ENCODE data around the gene RS1. TPM values are rescaled to one million over a fixed set of nuclear protein-coding genes. Genes with fewer than 3 reads are reported as not detected.

RS1 gene
- total RNA-seq, 2 donors from 2014 or later: not detected

DNA sequence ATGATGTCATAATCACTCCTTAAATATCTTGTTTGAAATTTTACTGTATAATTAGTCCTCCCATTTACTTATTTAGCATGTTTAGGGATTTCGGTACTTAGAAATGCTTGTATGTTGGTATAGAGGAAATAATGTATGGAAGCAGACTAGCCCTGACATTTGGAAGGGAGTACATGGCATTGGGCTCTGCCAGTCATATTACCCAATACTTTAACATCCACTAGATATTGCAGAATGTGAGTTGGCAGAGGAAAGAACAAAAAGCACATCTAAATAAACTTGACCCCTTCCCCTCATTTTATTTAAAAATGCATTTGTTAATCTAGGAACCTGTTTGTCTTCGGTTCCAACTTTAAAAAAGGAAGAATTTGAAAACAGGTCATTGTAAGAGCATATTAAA, 77.8 kb downstream of the RS1 start:
- Mint-ChIP-seq H3K27ac (no peak overlapping the region), H3K9me3 (no peaks in the 10 kb centered on the region), H3K4me3 (no peak overlapping the region), H3K27me3 (no peaks in the 10 kb centered on the region), H3K36me3 (ENCODE audit: low read depth) (peaks cover 19% of the 10 kb centered on the region), H3K4me1 (no peaks in the 10 kb centered on the region)
- ATAC-seq (replicated peaks): no peak

GRCh38 chrX:18591834-18592233, 80.1 kb downstream of the RS1 start:
- no peak for ATAC-seq (replicated peaks)
- Mint-ChIP-seq H3K27ac (no peak overlapping the region), H3K27me3 (no peaks in the 10 kb centered on the region), H3K4me3 (no peak overlapping the region), H3K4me1 (no peaks in the 10 kb centered on the region), H3K36me3 (ENCODE audit: low read depth) (peaks cover 21% of the 10 kb centered on the region), H3K9me3 (no peaks in the 10 kb centered on the region)

Other genes with a start within 250 kb of the RS1 start
- gene CDKL5, start 246.5 kb downstream of the RS1 start, total RNA-seq: 1 to 10 TPM in 1 of 2 donors, under 1 TPM in 1; 0.95 to 1.7 TPM
- under 1 TPM in 1 of 2 donors, not detected in 1; 0.13 TPM for gene PPEF1, start 35.5 kb upstream of the RS1 start, total RNA-seq